AG09319 (cell line): ENCODE results near the gene NSUN6.

Experiments
- DNase-seq: peaks from one replicate; pipeline ENCODE4 v3.0.0-alpha.2; 2010; ENCODE audit warnings: low read depth; ENCODE audit errors: extremely low read depth
- TF ChIP-seq, protein P1 (sequence below): IDR thresholded peaks from 2 replicates; pipeline ENCODE4 v1.5.1; 2011; ENCODE audit warnings: low read depth, mild to moderate bottlenecking, inconsistent platforms, low read length, moderate library complexity

Gene NSUN6

DNA sequence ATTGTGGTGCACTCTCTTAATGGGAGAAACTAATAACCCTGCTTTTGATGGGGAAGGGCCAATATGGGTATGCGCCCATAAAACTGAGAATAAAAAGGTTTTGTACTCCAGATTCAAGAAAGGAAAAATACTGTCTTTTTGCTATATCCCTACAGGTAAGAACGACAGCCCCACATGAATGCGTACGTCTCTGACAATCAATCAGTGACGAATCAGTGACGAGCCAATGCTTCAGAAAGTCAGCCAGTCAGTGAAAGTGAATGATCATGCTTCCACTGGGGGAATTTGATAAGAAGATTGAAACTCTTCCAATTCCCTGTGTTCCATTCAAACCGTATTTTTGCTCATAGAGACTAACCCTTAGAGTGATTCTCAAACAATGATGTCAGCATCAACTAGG, 34.2 kb upstream of the NSUN6 start:
- DNase-seq: no peak
- TF ChIP-seq, protein P1, sequence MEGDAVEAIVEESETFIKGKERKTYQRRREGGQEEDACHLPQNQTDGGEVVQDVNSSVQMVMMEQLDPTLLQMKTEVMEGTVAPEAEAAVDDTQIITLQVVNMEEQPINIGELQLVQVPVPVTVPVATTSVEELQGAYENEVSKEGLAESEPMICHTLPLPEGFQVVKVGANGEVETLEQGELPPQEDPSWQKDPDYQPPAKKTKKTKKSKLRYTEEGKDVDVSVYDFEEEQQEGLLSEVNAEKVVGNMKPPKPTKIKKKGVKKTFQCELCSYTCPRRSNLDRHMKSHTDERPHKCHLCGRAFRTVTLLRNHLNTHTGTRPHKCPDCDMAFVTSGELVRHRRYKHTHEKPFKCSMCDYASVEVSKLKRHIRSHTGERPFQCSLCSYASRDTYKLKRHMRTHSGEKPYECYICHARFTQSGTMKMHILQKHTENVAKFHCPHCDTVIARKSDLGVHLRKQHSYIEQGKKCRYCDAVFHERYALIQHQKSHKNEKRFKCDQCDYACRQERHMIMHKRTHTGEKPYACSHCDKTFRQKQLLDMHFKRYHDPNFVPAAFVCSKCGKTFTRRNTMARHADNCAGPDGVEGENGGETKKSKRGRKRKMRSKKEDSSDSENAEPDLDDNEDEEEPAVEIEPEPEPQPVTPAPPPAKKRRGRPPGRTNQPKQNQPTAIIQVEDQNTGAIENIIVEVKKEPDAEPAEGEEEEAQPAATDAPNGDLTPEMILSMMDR: no peak

DNA sequence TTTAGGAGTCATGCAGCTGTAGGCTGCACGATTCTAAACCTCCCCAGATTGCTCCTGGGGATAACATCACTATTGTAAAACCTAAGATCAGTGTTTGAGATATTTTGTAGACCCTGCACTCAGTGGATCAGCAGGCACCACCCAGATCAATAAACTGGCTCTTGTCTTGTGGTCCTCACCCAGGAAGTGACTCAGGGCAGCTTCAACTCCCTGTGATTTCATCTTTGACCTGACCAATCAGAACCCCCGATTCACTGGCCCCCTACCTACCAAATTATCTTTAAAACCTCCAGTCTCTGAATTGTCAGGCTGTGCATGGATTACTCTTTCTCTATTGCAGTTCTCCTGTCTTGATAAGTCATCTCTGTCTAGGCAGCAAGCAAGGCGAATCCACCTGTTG, 33.6 kb upstream of the NSUN6 start:
- DNase-seq: no peak
- TF ChIP-seq, protein P1: no peak

DNA sequence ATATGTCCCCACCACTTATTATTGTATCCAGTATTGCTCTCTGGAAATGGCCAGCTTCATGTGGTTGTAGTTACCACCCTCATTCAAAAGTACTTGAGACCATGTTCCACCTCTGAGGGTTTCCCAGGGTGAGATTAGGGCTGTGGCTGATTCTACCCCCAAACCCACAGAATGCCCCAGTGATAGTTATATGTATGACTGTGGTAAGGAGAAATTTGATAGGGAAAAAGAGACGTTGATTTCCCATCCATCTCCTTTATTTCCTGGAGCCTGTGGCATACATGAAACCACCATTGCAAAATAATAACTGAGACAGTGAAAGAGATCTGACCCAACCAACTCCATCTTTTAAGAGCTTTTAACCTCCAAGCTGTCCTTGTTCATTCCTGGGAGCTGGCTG, 33.0 kb upstream of the NSUN6 start:
- TF ChIP-seq, protein P1: no peak
- DNase-seq: no peak

DNA sequence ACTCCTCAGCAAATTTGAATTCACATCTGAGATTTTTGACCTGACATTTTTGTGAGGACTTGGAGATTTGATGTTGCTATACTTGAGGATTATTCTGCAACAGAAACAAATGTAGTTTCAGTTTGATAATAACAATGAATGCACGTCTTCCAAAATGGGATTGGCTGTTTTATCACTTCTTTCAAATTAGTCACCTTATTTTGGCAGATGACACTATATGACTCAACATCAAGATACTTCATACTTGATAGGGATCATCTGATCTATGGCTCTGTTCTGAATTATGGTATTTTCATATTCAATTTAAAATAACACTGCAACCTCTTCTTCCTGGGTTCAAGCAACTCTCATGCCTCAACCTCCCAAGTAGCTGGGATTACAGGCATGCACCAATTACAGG, 32.0 kb upstream of the NSUN6 start:
- DNase-seq: peak; percentile 14
- TF ChIP-seq, protein P1: no peak

DNA sequence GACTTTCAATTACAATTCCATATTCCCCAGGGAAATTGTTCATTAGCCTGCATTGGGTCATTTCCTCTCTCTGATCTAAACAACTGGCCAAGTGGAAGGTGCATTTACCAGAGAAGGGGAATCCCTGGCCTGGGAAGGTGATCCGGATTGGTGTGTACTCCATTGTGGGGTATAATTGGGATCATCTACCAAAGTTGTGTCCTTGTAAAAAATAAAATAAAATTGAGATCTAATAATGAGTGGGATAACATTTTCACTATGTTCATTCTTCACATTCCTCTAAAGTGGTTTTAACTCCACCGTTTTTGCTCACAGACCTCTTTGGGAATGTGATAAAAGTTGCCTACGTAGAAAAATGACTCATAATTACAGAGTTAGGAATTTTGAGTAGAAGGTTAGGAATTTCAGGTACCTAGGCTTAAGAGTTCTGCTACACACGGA, 30.6 kb upstream of the NSUN6 start:
- DNase-seq: no peak
- TF ChIP-seq, protein P1: no peak

DNA sequence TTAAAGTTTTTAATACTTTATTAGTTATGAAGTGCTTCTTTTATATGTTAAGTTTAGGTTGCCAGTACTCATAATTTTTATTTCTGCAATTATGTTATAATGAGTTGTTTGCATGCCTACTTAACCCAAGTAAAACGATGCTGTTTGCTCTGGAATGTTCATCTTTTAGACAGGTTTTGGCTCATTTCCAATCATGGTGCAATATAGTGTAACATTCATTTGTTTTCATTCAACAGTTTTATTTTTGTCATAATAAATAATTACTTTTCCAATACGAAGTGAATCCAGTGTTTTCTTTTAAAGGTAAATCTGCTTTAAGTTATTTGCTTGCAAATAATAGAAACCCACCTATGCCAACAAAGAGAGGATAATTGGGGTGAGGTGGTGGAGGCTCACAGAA, 30.0 kb upstream of the NSUN6 start:
- peak; percentile 38 for DNase-seq
- TF ChIP-seq, protein P1: no peak

DNA sequence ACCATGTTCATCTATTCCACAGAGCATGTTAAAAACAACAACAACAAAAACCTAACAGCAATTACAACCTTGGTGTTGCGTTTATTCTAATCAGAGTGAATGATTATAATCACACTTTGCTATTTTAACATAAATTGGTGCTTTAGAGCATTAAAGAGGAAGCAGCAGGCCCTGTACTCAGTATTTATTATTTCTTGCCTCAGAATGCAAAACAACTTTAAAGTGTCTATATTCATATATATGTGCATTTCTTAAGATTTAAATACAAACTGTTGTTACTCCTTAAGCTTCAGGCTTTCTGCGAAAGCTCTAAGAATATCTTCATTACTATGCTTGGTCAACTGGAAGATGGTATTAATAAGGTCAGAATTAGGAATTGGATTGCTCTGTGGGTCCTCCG, 29.4 kb upstream of the NSUN6 start:
- TF ChIP-seq, protein P1: no peak
- DNase-seq: no peak
